ENCODE data around the gene OR4C6. TPM values are rescaled to one million over a fixed set of nuclear protein-coding genes. Genes with fewer than 3 reads are reported as not detected.

Gene OR4C6
- not detected for total RNA-seq

GRCh38 chr11:55661901-55662300 is at the start of gene OR4C6:
Gene OR4C6 (plus strand): TSS chr11:55662201. CDS start chr11:55665167, 2,966 bp downstream.
- H3K4me3 Mint-ChIP-seq = no peak within 1 kb of the TSS
- H3K36me3 Mint-ChIP-seq = no peaks in the 10 kb centered on the region
- H3K27ac Mint-ChIP-seq = no peak within 1 kb of the TSS
- no peaks in the 10 kb centered on the region for H3K4me1 Mint-ChIP-seq (ENCODE audit: low read depth)
- peaks cover 37% of the 10 kb centered on the region for H3K9me3 Mint-ChIP-seq
- DNase-seq = no peak
- H3K27me3 Mint-ChIP-seq = no peaks in the 10 kb centered on the region
- ChIA-PET CTCF (no interaction called here), POLR2A (no interaction called here)
- intact Hi-C loops (cut with micrococcal nuclease) = no loop called here

- Mint-ChIP-seq H3K9me3 (peaks cover 58% of the 10 kb centered on the region), H3K27ac (no peak overlapping the region), H3K27me3 (no peaks in the 10 kb centered on the region), H3K36me3 (no peaks in the 10 kb centered on the region), H3K4me1 (ENCODE audit: low read depth) (no peaks in the 10 kb centered on the region), H3K4me3 (no peak overlapping the region)
- intact Hi-C loops (cut with micrococcal nuclease) = no loop called here
- no peak for DNase-seq
- ChIA-PET CTCF (no interaction called here), POLR2A (interaction anchor here (0.6 kb wide), 1 partner anchor 18 kb away, joined by 3 read pairs; no protein-coding TSS in a partner anchor)
Measured at GRCh38 chr11:55624531-55624930, 37.5 kb upstream of the OR4C6 start.

- Mint-ChIP-seq H3K36me3 (no peaks in the 10 kb centered on the region), H3K4me1 (ENCODE audit: low read depth) (no peaks in the 10 kb centered on the region), H3K27ac (no peak within 1 kb of the TSS), H3K27me3 (no peaks in the 10 kb centered on the region), H3K4me3 (no peak within 1 kb of the TSS), H3K9me3 (peaks cover 23% of the 10 kb centered on the region)
- intact Hi-C loops (cut with micrococcal nuclease) = no loop called here
- no peak for DNase-seq
- CTCF ChIA-PET = no interaction called here
- POLR2A ChIA-PET = no interaction called here
Measured at GRCh38 chr11:55634813-55635212, 27.2 kb upstream of the OR4C6 start, which contains the start of gene OR4P4. Gene OR4P4 (plus strand): TSS chr11:55635113.

DNA sequence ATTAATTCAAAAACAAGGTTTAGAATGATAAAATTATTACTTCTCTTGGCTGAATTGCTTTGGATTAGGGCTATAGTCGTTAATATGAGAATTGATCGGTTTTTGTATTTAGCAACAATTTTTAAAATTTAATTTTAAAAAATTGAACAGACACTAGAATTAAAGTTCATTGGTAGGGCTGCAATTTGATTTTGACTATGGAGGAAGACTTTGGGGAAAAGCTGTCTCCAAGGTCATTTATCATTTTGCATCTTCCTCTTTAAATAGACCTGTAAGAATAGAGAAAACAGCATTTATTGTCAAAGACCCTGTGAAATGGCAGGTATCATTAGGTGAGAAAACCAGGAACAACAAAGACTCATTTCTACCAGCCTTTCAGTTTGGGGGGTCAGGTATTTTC is 14.0 kb upstream of the OR4C6 start, which contains the start of gene OR4S2:
Gene OR4S2, plus strand, starts transcription at position 301 of the 400 bp plus-strand sequence. CDS start 2,577 bp downstream, outside the sequence.
- intact Hi-C loops (cut with micrococcal nuclease) = no loop called here
- H3K4me3 Mint-ChIP-seq = no peak within 1 kb of the TSS

DNA sequence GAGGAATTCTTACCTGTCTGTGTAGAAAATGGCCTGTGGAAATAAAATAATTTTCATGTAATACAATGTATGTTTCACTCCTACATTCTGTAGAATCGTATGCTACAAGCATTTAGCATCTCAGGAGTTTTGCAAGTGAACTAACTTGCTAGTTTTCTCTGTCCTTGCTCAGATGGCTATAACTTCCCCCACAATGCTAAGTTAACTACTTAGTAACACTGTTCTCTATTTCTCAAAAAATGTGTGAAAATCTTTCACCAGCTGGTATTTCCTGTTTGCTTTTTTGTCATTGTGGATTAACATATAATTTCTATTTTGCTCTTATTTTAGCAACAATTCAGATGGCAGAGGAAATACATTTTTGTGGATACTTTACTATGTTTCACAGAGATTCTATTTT is 9.4 kb upstream of the OR4C6 start:
- CTCF ChIA-PET = no interaction called here
- Mint-ChIP-seq H3K4me1 (ENCODE audit: low read depth) (no peaks in the 10 kb centered on the region), H3K27ac (no peak overlapping the region), H3K27me3 (no peaks in the 10 kb centered on the region), H3K9me3 (peaks cover 46% of the 10 kb centered on the region), H3K4me3 (no peak overlapping the region), H3K36me3 (no peaks in the 10 kb centered on the region)
- POLR2A ChIA-PET = no interaction called here
- intact Hi-C loops (cut with micrococcal nuclease) = no loop called here
- DNase-seq = no peak

More for the DNA sequence above, 14.0 kb upstream of the OR4C6 start, which contains the start of gene OR4S2:
- DNase-seq = no peak
- ChIA-PET CTCF (no interaction called here), POLR2A (no interaction called here)
- Mint-ChIP-seq H3K9me3 (peaks cover 52% of the 10 kb centered on the region), H3K27ac (no peak within 1 kb of the TSS), H3K27me3 (no peaks in the 10 kb centered on the region), H3K36me3 (no peaks in the 10 kb centered on the region), H3K4me1 (ENCODE audit: low read depth) (no peaks in the 10 kb centered on the region)

DNA sequence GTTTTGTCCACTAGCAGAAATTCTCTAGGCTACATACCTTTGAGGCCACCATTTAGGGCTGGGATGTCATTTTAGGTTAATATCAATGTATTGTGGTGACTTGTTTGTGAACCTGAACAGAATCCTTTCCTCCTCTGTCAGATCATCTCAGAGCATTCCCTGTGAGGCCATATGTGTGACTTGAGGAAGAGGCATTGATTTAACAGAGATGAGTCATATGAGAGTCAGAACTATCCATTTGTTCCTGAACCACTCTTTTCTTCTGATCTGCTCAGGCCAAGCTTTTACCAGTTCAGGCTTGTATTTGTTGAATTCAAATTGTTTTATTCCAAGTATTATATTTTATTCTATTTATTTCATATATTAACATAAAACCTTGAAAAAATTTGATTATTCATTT is 6.9 kb upstream of the OR4C6 start:
- Mint-ChIP-seq H3K4me3 (no peak overlapping the region), H3K4me1 (ENCODE audit: low read depth) (no peaks in the 10 kb centered on the region), H3K36me3 (no peaks in the 10 kb centered on the region), H3K27me3 (no peaks in the 10 kb centered on the region), H3K27ac (no peak overlapping the region), H3K9me3 (peaks cover 37% of the 10 kb centered on the region)
- intact Hi-C loops (cut with micrococcal nuclease) = no loop called here
- ChIA-PET POLR2A (no interaction called here), CTCF (no interaction called here)
- DNase-seq = no peak

DNA sequence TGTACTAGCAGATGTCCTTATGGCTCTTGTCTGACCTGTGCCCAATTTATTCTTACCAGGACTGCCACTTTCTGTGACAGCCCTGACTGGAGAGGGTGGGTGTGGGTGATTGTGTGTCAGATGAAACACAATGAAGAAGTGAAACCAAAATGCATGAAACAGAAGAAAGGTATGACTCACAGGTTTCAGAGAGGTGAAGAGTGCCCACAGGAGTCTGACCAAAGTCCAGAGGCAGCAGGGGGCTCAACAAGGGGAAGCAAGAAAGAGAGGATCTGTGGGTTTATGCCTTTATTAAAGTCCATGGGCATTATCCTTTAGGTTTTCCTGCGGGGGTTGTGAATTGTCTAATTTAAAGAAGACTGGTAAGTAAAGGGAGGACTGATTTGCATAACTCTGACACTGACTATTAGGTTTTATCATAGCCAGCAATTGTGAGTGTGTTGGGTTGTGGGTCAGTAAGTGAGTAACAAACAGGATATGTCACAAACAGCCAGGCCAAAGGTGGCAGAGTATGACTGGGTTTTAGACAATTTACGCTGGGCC is 3.9 kb upstream of the OR4C6 start:
- Mint-ChIP-seq H3K4me1 (ENCODE audit: low read depth) (no peaks in the 10 kb centered on the region), H3K9me3 (peaks cover 33% of the 10 kb centered on the region), H3K36me3 (no peaks in the 10 kb centered on the region), H3K27ac (no peak overlapping the region), H3K4me3 (no peak overlapping the region), H3K27me3 (no peaks in the 10 kb centered on the region)
- ChIA-PET CTCF (no interaction called here), POLR2A (no interaction called here)
- no peak for DNase-seq
- intact Hi-C loops (cut with micrococcal nuclease) = no loop called here

GRCh38 chr11:55658608-55659007 is 3.4 kb upstream of the OR4C6 start:
- H3K27me3 Mint-ChIP-seq = no peaks in the 10 kb centered on the region
- peaks cover 33% of the 10 kb centered on the region for H3K9me3 Mint-ChIP-seq
- DNase-seq = no peak
- H3K36me3 Mint-ChIP-seq = no peaks in the 10 kb centered on the region
- H3K4me3 Mint-ChIP-seq = no peak overlapping the region
- ChIA-PET CTCF (no interaction called here), POLR2A (no interaction called here)
- intact Hi-C loops (cut with micrococcal nuclease) = no loop called here
- H3K4me1 Mint-ChIP-seq (ENCODE audit: low read depth) = no peaks in the 10 kb centered on the region
- no peak overlapping the region for H3K27ac Mint-ChIP-seq

DNA sequence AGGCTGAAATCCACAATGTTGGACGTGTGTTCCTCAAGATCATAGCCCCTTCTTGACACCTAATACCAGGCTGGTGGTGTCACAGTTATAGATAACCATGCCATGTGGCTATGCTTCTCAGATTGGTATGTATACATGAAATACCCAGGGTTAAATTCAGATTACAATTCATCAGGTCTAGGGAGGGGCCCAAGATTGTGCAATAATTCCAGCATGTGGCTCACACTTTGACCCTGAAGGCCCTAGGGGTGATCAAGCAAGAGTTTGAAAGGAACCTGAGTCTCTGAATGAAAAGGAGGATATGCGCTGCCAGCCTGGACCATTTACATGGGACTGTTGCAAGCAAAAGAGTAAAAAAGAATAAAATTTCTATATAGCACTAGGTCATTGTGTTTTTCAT is 7.4 kb downstream of the OR4C6 start:
- Mint-ChIP-seq H3K36me3 (no peaks in the 10 kb centered on the region), H3K4me3 (no peak overlapping the region), H3K9me3 (peaks cover 30% of the 10 kb centered on the region), H3K27ac (no peak overlapping the region), H3K4me1 (ENCODE audit: low read depth) (no peaks in the 10 kb centered on the region), H3K27me3 (no peaks in the 10 kb centered on the region)
- ChIA-PET CTCF (no interaction called here), POLR2A (no interaction called here)
- DNase-seq = no peak
- intact Hi-C loops (cut with micrococcal nuclease) = no loop called here

DNA sequence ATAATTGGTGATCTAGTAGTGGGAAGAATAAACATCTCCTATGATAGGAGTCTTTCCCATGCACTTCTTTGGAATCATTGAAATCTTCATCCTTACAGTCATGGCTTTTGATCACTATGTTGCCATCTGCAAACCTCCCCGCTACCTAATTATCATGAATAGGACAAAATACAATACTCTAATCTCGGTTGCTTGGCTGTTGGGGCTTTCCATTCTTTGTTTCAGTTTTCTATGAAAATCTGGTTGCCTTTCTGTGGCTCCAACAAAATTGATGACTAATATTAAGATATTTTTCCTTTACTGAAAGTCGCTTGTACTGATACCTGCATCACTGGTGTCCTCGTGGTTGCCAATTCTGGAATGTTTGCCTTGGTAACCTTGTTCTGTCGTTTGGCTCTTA is 11.9 kb downstream of the OR4C6 start:
- no peaks in the 10 kb centered on the region for H3K27me3 Mint-ChIP-seq
- no peaks in the 10 kb centered on the region for H3K4me1 Mint-ChIP-seq (ENCODE audit: low read depth)
- peaks cover 18% of the 10 kb centered on the region for H3K9me3 Mint-ChIP-seq
- POLR2A ChIA-PET = no interaction called here
- no peak for DNase-seq
- no peak overlapping the region for H3K27ac Mint-ChIP-seq
- CTCF ChIA-PET = no interaction called here
- no peak overlapping the region for H3K4me3 Mint-ChIP-seq
- H3K36me3 Mint-ChIP-seq = no peaks in the 10 kb centered on the region
- intact Hi-C loops (cut with micrococcal nuclease) = no loop called here

DNA sequence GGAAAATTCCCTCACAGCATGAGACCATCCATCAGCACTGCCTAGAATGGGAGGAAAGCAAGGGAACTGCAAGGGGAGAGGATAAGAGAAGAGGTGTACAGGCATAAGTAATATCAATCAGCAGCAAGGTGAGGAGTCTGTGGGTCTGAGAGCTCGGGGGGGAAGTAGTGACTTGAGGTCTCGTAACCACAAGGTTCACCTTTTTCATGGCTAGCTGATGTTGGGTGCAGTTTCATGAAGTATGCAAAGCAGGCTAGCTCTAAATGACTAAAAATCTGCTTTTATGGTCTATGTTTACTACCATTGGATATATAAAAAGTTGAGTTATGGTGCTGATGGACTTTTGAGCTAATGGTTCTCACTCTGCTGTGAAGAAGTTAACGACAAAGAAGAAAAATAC is 35.8 kb downstream of the OR4C6 start:
- no peaks in the 10 kb centered on the region for H3K4me1 Mint-ChIP-seq (ENCODE audit: low read depth)
- ChIA-PET POLR2A (no interaction called here), CTCF (no interaction called here)
- DNase-seq = no peak
- H3K4me3 Mint-ChIP-seq = no peak overlapping the region
- intact Hi-C loops (cut with micrococcal nuclease) = no loop called here
- peaks cover 24% of the 10 kb centered on the region for H3K9me3 Mint-ChIP-seq
- no peaks in the 10 kb centered on the region for H3K36me3 Mint-ChIP-seq
- H3K27me3 Mint-ChIP-seq = no peaks in the 10 kb centered on the region
- H3K27ac Mint-ChIP-seq = no peak overlapping the region

DNA sequence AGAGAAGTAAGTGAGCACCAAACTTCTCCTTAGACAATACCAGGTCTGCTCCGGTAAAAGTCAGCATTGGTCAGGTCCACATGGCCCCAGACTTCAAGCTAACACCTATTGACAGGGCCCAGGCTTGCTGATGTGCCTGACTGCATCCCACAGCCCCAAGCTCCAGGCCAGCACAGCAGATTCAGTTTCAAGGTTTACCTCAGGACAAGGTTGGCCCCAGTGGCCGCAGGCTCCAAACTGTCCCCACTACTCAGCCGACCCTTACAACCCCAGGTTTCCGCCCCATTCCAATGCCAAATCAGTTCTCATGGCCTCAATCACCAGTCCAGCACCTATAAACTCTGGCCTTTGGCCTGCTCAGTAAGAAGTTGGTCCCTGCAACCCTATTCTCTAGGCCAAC is 39.4 kb downstream of the OR4C6 start:
- CTCF ChIA-PET = no interaction called here
- H3K4me1 Mint-ChIP-seq (ENCODE audit: low read depth) = no peaks in the 10 kb centered on the region
- DNase-seq = no peak
- intact Hi-C loops (cut with micrococcal nuclease) = no loop called here
- POLR2A ChIA-PET = no interaction called here
- H3K36me3 Mint-ChIP-seq = no peaks in the 10 kb centered on the region
- no peak overlapping the region for H3K4me3 Mint-ChIP-seq
- peaks cover 28% of the 10 kb centered on the region for H3K9me3 Mint-ChIP-seq
- no peaks in the 10 kb centered on the region for H3K27me3 Mint-ChIP-seq
- H3K27ac Mint-ChIP-seq = no peak overlapping the region

GRCh38 chr11:55707029-55707428 is 45.0 kb downstream of the OR4C6 start:
- H3K36me3 Mint-ChIP-seq = no peaks in the 10 kb centered on the region

More at GRCh38 chr11:55707029-55707428, 45.0 kb downstream of the OR4C6 start:
- ChIA-PET CTCF (no interaction called here), POLR2A (no interaction called here)
- DNase-seq = no peak
- Mint-ChIP-seq H3K9me3 (peaks cover 23% of the 10 kb centered on the region), H3K27ac (no peak overlapping the region), H3K4me3 (no peak overlapping the region), H3K27me3 (no peaks in the 10 kb centered on the region), H3K4me1 (ENCODE audit: low read depth) (no peaks in the 10 kb centered on the region)
- intact Hi-C loops (cut with micrococcal nuclease) = no loop called here

Measured in activated CD4-positive, alpha-beta memory T cell treated with anti-CD3 and anti-CD28 coated beads for 36 hours (primary cell).